ENCODE measurements around the gene DCAF6.

The DCAF6 gene

DNA sequence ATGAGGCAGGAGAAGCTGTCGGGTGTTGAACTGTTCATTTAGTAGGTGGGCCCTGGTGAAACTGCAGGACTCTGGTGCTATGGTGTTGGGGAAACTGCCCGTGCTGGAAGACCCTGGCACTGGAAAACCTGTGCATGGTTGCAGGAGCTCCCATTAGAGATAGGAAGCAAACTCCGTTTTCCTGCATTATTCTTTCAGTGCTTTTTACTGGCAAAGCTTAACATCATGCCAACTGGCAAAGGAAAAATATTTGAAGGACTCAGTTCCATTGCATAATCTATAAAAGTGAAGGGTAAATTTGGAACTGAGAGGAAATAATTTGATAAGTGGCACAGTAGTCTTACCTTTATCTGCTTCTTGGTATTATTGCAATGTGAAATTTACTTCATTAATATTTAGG is 32.1 kb downstream of the DCAF6 start:
- no peak for DNase-seq (ENCODE audit: low read depth in 2 of 2)

DNA sequence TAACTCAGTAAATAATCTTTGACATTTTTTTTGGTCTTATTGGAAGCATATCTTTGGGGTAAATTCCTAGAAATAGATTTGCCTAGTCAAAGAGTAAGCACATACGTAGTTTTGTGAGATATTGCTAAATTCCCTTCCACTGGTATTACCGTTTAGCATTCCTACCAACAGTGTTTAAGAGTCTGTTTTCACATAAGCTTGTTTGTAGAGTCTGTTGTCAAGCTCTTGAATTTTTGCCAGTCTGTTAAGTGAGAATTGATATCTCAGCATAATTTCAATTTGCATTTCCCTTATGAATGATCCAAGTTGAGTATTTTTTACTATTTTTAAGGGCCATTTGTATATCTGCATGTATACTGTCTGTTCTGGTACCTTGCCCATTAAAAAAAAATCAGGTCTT is 37.3 kb downstream of the DCAF6 start:
- no peak for DNase-seq (ENCODE audit: low read depth in 2 of 2)

DNA sequence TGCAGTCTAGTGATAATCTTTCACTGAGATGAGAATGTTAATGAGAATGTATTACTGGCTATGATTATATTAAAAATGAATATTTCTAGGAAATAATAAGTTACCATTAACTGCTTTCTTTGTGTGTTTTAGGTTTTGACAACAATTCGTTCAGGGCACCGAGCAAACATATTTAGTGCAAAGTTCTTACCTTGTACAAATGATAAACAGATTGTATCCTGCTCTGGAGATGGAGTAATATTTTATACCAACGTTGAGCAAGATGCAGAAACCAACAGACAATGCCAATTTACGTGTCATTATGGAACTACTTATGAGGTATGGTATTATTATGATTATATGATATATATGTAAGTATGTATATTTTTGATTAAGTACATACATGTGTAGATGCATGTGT is 38.2 kb downstream of the DCAF6 start:
- DNase-seq (ENCODE audit: low read depth in 2 of 2), result no peak

DNA sequence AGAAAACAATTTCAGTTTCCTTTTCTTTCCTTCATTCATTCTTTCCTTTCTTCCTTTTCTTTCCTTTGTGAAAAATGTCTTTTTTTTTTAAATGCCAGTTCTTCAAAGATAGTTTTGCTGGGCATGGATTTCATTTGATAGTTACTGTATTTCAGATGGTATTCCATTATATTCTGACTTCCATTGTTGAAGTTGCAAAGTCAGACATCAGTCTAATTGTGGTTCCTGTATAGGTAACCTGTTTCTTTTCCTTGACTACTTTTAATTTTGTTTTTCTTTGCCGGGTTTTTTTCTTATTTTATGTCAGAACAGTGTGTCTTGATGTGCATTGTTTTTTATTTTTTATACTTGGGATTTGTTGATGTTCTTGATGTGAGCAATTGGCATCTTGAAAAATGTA is 40.8 kb downstream of the DCAF6 start:
- no peak for DNase-seq (ENCODE audit: low read depth in 2 of 2)

DNA sequence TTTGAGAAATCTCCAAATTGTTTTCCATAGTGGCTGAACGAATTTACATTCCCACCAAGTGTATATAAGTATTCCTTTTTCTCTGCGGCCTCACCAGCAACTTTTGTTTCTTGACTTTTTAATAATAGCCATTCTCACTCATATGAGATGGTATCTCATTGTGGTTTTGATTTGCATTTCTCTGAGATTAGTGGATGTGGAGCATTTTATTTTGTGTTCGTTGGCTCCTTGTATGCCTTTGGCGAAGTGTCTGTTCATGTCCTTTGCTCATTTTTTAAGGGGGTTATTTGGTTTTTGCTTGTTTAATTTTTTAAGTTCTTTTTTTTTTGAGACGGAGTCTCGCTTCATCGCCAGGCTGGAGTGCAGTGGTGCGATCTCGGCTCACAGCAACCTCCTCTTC is 45.5 kb downstream of the DCAF6 start:
- no peak for DNase-seq (ENCODE audit: low read depth in 2 of 2)

DNA sequence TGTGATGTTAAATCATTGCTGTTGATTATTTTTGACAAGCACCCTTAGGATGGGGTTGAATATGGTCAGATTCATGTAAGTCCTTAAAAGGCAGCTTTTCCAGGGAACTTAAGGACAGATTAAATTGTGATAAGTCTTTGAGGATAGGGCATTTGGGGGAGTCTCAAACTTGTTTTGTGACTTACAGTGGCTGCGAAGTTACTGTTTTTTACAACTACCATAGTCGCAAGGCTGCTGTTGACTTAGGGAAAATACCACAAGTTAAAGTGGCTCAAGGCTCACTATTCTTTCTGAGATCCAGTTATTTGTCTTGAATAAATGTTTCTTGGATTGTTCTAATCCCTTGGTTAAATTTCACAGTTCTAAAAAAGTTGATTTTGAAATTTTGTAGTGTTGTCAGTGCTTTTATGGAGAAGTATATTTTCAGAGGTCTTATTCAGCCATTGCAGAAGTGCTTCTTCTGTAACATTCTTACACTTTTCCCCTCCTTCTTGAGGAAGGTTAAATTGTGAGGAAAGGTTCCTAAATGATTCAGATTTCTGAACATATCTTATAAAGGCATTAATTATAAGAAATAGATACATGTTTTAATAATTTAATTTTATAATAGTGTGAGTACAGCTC is 47.4 kb downstream of the DCAF6 start:
- no peak for DNase-seq (ENCODE audit: low read depth in 2 of 2)

DNA sequence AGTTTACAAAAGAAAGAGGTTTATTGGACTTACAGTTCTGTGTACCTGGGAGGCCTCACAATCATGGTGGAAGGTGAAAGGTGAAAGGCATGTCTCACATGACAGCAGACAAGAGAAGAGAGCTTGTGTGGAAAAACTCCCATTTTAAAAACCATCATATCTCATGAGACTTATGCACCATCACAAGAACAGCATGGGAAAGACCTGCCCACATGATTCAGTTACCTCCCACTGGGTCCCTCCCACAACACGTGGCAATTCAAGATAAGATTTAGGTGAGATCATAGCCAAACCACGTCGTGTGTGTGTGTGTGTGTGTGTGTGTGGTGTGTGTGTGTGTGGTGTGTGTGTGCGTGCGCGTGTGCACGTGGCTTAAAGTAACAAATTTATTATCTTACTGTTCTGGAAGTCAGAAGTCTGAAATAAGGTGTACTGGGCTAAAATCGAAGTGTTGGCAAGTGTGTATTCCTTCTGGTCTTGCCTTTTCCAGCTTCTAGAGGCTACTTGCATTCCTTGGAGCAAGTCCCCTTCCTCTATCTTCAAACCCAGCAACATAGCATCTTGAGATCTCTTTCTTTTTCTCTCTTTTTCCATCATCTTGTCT is 48.5 kb downstream of the DCAF6 start:
- DNase-seq (ENCODE audit: low read depth in 2 of 2), result peak in 1 of 2 donors; percentile 4

DNA sequence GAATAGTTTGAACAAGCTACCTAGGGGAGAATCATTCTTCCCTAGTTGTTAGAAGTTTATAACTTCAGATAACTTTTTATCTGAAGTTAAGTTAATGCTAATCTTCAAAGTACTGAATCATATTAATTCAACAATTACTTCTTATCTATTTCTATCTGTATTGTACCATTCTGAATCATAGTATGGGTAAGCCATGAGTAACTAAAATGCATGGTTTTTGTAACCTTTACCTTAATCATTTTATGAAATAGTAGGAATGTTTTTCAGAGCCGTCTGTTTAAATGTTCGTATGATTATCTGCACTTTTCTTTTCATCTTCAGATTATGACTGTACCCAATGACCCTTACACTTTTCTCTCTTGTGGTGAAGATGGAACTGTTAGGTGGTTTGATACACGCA is 50.7 kb downstream of the DCAF6 start:
- no peak for DNase-seq (ENCODE audit: low read depth in 2 of 2)

DNA sequence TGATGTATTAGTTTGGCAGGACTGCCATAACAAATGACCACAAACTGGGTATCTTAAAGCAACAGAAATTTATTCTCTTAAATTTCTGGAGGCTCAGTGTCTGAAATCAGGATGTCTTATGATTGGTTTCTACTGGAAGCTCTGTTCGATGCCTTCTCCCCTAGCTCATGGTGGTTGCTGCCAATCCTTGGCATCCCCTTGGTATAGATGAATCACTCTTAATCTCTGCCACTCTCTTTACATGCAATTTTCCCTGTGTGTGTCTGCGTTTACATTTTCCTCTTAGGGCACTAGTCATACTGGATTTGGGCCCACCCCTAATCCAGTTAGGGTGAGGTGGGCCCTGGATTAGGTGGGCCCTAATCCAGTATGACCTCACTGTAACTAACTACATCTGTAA is 55.1 kb downstream of the DCAF6 start:
- DNase-seq (ENCODE audit: low read depth in 2 of 2), result no peak

DNA sequence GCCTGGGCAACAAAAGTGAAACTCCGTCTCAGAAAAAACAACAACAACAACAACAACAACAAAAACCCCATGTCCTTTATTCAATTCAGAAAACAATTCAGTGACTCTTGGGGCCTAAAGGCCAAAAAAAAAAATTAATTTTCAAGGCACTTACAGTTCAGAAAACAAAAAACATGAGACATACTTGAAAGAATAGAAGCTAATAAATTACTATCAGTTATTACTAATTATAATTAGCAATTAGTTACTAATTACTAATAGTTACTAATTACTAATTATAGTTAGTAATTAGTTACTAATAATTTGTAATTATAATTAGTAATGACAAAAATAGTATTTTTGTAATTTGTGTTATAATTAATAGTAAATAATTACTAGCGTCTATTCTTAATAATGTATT is 57.2 kb downstream of the DCAF6 start:
- no peak for DNase-seq (ENCODE audit: low read depth in 2 of 2)

DNA sequence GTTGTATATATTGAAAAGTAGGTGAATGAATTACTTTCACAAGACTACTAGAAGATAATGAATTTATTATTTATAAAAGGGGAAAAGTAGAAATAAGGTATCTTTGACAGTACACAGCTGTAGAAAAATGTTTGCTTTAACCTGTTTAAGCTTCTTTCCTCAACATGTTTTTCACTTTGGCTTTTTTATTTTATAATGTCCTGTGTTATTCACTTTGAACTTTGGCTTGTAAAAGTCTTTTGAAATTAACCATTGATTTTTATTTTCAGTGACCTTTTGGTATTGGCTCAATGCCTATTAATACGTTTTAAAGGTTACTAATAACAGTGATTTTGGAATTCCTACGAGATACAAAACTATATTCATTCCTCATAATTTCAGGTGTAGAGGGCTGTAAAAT is 58.1 kb downstream of the DCAF6 start:
- no peak for DNase-seq (ENCODE audit: low read depth in 2 of 2)

DNA sequence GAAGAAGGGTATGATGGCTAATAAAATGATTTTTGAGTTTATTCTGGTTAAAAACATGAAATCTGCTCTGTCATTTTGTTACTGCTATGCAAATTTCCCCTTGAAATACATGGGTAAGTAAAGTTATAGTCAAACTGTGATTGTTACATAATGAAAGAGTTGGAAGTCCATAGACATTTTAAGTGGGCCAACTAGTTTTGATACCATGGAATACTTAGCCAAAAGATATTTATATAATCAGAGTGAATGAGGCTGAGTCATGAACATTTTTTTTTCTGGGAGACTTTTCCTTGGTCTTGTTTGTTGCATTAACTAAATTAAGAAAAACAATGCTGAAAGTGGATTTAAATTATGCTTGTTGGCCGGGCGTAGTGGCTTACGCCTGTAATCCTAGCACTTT is 58.6 kb downstream of the DCAF6 start:
- no peak for DNase-seq (ENCODE audit: low read depth in 2 of 2)

DNA sequence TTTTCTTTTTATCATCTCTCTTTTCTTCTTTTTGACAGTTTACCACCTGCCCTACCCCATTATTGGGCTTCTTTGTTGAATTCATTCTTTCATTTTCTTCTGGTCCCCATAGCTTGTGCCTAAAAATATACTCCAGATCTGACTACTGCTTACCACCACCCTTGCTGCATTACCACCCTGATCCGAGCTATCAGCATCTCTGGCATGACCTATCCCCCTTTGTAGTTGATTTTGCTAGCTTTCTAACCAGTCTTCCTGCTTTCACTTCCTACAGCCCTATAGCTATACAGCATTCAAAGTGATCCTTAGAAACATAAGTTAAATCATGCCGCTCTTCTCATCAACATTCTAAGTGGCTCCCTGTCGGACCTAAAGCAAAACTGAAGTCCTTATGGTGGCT is 59.8 kb downstream of the DCAF6 start:
- no peak for DNase-seq (ENCODE audit: low read depth in 2 of 2)

DNA sequence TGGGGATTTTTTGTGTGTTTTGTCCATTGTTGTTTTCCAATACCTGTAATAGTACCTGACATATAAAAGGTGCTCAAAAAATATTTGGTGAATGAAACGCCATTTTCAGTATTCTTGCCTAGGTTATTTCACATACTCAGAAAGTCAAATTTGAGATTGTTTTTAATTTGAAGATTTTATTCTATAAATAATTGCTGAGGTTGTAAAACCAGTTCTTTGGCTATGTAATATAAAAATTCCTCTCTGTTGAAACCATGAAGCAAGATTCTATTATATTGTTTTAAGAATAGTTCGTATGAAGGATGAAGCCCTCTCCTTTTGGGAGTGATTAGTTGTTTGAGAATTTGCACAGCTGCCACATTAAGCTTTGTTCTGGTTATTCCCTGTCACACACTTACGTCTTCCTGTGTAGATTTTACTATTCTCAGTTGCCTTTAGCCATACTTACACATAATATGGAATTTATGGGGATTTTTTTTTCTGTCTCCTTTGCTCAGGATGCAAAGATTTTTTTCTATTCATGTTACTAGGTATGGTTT is 60.6 kb downstream of the DCAF6 start:
- DNase-seq (ENCODE audit: low read depth in 2 of 2), result no peak

DNA sequence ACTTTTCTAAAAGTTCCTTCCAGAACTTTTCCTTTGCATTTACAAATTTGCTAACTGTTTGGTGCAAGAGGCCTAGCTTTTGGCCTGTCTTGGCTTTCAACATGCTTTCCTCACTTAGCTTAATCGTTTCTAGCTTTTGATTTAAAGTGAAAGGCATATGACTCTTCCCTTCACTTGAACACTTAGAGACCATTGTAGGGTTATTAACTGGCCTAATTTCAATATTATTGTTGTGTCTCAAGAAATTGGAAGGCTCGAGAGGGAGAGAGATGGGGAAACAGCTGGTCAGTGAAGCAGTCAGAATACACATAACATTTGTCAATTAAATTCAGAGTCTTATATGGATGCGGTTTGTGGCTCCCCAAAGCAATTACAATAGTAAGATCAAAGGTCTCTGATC is 63.4 kb downstream of the DCAF6 start:
- no peak for DNase-seq (ENCODE audit: low read depth in 2 of 2)

DNA sequence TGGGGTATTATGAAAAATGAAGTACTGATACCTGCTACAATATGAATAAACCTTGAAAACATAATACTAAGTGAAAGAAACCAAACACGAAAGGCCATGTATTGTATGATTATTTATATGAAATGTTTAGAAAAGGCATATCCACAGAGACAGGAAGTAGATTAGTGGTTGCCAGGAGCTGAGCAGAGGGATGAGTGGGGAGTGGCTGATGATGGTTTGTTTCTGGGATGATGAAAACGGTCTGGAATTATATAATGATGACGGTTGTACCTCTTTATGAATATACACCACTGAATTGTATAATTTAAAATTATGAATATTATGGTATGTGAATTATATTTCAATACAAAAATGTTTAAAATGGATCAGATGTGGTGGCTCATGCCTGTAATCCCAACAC is 64.2 kb downstream of the DCAF6 start:
- no peak for DNase-seq (ENCODE audit: low read depth in 2 of 2)

DNA sequence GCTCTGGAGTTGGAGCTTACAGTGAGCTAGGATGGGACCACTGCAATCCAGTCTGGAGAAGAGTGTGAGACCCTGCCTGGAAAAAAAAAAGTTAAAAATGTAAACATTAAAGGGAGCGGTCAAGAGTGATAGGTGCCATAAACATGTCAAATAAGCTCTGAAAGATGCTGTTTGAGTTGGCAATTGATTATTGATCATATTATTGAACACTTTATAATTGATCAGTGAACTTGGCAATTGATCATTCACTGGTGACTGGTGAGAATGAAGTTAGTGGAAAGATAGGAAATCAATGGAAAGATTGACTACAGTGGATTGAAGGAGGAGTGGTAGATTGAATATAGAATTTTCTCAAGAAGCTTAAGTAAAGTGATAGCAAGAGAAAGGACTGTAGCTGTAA is 64.7 kb downstream of the DCAF6 start:
- DNase-seq (ENCODE audit: low read depth in 2 of 2), result no peak

DNA sequence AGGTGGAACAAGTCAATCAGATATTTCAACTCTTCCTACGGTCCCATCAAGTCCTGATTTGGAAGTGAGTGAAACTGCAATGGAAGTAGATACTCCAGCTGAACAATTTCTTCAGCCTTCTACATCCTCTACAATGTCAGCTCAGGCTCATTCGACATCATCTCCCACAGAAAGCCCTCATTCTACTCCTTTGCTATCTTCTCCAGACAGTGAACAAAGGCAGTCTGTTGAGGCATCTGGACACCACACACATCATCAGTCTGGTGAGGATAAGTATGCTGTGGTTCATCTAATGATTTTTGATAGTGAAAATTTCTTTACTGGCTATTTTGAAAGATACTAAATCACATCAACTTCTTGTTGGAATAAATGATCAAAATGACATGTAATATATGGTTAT is 68.0 kb downstream of the DCAF6 start:
- no peak for DNase-seq (ENCODE audit: low read depth in 2 of 2)

DNA sequence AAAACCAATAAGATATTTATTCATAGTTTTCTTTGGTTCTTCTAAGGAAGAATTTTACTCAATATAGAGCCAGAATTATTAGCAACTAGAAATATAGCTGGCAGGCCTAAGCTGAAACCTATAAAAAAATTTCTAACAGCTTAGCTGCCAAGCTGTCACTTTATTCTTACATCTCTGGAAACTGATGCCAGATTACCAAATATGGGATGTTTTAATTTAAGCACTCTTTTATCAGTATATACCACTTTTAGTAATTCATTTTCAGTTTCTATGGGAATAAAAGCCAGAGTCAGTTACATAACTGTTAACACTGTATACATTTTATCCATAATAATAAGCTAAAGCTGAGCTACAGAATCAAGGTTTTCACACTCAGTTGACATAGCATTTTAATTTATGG is 69.0 kb downstream of the DCAF6 start:
- DNase-seq (ENCODE audit: low read depth in 2 of 2), result no peak

DNA sequence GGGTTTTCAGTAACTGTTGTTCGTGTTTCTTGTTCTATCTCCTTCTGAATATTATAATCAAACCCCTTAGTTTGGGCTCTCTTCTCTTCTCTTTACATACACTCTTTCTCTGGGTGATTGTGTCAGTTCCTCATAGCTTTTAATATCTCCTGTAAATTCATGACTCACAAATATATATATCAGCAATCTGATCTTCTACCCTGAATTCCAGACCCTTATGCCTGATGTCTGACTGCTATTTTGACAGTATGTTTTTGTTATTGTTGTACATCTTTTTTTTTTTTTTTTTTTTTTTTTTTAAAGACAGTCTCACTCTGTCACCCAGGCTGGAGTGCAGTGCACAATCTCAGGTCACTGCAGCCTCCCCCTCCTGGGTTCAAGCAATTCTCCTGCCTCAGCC is 71.2 kb downstream of the DCAF6 start:
- DNase-seq (ENCODE audit: low read depth in 2 of 2), result no peak

DNA sequence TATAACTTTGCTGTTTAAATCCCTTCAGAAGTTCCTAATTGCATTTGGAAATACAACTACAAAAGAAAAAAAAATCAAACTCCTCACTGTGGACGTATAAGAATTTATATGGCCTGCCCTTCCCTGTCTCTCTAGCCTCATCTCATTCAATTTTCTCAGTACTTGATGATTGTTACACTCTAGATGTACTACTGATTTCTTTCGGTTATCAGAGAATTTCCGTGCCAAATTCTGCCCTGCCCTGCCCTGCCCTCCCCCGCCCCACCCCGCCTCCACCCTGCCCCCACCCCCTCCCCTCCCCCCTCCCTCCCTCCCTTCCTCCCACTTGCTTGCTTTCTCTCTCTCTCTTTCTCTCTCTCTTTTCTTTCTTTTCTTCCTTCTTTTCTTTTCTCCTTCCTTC is 72.1 kb downstream of the DCAF6 start:
- DNase-seq (ENCODE audit: low read depth in 2 of 2), result no peak

DNA sequence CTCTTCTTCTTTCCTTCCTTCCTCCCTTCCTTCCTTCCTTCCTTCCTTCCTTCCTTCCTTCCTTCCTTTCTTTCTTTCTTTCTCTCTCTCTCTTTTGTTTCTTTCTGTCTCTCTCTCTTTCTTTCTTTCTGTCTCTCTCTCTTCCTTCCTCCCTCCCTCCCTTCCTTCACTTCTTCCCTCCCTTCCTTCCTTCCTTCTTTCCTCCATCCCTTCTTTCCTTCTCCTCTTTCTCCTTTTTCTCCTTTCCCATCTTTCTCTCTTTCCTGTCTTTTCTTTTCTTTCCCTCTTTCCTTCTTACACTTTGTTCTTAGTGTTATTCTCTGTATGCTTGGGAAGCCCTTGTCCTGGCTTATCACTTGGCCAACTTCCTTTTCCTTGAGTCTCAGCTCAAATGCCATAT is 72.8 kb downstream of the DCAF6 start:
- DNase-seq (ENCODE audit: low read depth in 2 of 2), result no peak

DNA sequence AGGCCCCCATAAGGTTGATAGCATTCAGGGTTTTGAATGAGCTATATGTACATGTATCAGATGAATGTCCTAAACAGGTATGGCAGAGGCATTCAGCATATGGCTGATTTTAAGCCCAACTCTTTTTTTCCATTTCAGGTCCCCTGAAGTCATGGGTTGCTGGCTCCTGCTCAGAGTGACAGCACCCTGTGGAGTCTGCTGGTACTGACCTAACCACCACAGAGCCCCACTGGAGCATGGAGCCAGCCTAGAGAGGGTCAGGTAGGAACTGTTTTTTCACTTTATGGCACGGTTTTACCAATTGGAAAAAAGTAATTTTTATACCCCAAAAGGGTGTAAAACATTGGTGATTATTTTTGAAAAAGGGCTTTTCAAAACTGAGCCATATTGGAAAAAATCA is 82.9 kb downstream of the DCAF6 start:
- no peak for DNase-seq (ENCODE audit: low read depth in 2 of 2)

DNA sequence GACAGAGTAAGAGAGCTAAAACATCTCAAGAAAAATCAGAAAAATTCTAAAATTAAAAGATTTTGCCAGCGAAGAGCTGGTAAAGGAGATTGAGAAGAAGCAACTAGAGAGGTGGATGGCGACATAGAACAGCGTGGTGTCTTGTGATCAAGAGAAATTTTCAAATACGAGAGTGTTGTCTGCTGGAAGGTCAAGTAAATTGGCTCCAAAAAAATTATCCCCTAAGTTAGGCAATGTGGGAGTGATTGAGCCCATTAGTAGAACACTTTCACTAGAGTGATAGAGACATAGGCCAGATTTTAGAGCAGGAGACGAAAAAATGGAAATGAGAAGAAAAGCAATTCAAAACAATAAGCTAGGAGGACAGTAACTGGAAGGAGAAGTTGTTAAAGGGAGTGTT is 94.7 kb downstream of the DCAF6 start:
- no peak for DNase-seq (ENCODE audit: low read depth in 2 of 2)
